ENCODE results near the gene SYDE2.
"Not testable (repeated sequence)": the region's sequence is repeated elsewhere in the genome, so short reads cannot be mapped to it uniquely, and the experiment has no call there.

The SYDE2 gene, protein sequence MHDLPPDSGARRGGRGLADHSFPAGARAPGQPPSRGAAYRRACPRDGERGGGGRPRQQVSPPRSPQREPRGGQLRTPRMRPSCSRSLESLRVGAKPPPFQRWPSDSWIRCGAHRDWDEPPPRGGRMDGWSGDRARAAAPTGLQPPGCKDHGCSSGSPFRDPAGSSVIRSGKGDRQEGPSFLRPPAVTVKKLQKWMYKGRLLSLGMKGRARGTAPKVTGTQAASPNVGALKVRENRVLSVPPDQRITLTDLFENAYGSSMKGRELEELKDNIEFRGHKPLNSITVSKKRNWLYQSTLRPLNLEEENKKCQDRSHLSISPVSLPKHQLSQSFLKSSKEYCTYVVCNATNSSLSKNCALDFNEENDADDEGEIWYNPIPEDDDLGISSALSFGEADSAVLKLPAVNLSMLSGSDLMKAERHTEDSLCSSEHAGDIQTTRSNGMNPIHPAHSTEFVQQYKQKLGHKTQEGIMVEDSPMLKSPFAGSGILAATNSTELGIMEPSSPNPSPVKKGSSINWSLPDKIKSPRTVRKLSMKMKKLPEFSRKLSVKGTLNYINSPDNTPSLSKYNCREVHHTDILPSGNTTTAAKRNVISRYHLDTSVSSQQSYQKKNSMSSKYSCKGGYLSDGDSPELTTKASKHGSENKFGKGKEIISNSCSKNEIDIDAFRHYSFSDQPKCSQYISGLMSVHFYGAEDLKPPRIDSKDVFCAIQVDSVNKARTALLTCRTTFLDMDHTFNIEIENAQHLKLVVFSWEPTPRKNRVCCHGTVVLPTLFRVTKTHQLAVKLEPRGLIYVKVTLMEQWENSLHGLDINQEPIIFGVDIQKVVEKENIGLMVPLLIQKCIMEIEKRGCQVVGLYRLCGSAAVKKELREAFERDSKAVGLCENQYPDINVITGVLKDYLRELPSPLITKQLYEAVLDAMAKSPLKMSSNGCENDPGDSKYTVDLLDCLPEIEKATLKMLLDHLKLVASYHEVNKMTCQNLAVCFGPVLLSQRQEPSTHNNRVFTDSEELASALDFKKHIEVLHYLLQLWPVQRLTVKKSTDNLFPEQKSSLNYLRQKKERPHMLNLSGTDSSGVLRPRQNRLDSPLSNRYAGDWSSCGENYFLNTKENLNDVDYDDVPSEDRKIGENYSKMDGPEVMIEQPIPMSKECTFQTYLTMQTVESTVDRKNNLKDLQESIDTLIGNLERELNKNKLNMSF

DNA sequence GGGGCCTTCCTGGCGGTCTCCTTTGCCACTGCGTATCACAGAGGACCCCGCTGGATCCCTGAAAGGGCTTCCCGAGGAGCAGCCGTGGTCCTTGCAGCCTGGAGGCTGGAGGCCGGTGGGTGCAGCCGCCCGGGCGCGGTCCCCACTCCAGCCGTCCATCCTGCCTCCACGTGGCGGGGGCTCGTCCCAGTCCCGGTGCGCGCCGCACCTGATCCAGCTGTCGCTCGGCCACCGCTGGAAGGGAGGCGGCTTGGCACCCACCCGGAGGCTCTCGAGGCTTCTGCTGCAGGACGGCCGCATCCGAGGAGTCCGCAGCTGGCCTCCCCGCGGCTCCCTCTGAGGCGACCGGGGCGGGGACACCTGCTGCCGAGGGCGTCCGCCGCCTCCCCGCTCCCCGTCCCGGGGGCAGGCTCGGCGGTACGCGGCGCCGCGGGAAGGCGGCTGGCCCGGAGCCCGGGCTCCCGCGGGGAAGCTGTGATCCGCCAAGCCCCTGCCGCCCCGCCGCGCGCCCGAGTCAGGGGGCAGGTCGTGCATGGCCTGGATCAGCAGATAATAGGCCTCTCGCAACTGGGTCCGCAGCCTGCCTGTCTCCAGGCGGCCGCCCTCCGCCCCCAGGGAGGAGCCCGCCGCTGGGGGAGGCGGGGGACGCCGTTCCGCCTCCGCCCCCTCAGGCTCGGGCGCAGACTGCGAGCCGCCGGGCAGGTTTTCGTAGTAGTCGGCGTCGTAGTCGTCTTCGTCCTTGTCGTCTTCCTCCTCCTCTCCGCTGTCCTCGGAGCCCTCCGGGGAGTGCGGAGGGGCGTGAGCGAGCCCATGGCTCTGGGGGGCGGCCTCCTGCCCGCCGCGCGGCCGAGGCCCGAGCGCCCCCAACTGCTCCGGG is at the start of gene SYDE2:
Gene SYDE2 (minus strand): TSS at position 554 of the 877 bp plus-strand sequence. CDS start 20 bp downstream, at position 534.
- DNase-seq = peak; percentile 80 to 90 (median 89)

DNA sequence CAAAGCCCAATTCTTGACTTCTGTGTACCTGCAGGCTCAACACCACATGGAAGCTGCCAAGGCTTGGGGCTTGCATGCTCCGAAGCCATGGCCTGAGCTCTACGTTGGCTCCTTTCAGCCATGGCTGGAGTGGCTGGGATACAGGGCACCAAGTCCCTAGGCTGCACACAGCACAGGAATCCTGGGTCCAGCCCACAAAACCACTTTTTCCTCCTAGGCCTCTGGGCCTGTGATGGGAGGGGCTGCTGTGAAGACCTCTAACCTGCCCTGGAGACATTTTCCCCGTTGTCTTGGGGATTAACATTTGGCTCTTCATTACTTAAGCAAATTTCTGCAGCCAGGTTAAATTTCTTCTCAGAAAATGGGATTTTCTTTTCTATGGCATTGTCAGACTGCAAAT is 48.2 kb upstream of the SYDE2 start:
- not testable (repeated sequence) for DNase-seq

DNA sequence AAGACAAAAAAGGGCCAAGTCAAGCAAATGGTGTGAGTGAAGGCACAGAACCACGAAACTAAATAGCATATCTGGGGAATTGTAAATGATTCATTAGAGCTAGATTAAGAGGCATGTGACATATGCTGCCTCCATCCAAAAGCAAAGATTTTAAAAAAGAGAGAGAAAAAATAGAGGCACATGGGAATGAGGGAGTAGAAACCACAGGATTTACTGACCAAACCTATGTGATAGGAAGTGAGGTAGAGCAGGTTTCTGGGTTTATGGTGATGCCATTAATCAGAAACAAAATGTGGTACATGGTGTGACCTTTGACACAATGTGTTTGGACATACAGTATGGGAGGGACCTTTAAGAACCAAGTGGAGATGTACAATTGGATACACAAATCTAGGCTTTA is 45.1 kb upstream of the SYDE2 start:
- no peak for DNase-seq

DNA sequence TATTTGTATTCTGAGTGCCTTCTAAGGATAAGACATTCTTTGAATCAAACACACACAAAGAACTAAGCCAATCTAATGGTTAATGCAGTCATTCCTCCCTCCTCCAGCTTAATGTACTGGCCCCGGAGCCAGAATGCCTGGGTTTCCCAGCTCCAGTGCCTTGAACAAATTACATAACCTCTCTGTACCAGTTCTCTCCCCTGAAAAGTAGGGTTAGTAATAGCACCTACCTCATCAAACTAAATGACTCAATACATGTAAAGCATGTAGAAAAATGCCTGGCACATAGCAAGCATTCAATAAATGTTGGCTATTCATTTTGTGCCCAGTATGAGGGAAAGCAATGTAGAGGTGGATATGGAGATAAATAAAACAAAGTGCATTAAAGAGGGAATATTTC is 44.6 kb upstream of the SYDE2 start:
- DNase-seq = no peak

DNA sequence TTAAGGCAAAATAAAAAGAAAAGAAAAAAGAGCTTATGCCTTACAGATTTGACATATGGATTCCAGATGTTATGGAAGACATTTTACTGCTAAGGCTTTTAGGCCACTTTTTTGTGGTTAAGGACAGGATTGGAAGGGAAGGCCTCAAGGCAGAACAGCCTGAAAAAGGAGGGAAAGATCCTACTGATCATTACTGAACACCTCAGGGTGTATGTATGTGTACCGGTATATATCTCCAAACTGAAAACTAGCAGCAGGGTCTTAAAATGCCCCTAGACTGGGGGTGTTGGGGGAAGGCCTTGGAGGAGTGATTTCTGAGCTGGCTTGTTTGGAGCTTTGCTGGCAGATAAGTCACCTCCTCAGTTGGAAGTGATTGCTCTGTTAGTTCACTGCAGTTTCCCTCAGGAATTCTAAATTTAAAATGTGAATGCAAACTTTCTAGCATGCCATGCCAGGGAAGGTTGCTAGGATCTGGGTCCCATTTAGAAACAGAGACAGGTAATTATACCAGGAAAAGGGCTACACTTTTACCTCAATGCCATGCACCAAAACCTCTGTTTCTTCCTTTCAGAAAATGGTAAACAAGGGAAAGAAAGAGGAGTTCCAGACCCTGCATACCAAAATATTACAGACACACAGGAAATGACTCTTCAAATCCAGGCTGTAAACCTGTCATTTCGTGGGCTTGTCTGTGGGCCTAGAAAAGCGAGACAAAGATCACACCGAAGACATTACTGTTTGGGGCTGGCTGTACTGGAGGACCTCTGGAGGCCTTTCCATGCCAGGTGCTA is 43.6 kb upstream of the SYDE2 start:
- DNase-seq = peak in 2 of 3 experiments; percentile 25 to 32

DNA sequence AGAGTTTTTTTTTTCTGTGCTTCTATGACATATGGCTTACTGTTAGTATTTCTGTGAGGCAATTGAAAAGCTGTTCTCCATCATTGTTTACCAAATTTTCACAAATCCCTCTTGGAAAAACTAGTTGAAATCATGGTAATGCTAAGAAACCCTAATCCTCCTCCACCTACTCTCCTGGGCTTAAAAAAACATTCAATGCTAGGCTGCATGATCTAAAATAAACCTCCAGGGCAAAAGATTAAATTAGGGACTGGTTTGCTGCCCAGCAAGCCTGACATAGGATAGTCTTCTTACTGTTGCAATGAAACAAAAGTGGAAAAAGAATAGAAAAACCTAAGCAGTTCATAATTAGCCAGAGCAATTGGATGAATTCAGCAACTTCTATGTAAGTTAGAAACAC is 42.6 kb upstream of the SYDE2 start:
- DNase-seq = peak in 1 of 3 experiments; percentile 35

DNA sequence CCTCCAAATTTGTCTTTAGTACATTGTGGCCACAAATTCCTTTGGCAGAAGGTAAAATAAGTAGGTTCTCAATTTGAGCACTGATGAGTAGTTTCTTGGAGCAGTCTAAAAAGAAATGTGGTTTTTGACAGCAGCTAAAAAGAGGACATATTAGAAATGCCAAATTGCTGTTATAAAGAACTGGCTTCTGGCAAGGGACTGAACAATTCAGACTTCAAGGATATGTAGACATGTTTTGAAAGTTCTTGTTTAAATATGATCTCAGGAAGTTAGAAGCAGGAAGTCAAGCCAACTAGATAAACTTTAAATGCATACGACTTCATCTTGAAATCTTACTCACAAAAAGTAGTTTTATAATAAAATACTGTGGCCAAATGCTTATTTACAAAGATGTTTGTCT is 39.8 kb upstream of the SYDE2 start:
- no peak for DNase-seq

DNA sequence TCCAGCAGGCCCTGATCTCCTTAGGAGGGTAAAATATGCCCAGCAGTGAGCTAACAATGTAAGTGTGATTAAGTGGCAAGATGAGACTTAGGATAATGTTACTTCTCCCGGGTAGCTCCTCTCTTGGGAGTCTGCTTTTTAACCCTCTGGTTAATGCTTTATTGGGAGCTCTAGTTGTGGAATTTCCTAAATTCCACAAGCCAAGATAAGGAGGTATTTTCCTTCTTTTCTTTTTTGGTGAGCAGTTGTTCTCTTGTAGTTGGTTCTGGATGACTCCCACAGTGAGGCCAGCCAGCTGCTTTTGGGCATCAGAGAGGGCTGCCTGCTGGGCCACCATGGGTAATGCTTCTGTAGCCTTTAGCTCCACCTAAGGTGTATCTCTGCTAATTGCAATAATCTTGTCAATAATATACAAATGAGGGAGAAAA is 39.4 kb upstream of the SYDE2 start:
- peak; percentile 19 to 60 (median 51) for DNase-seq

DNA sequence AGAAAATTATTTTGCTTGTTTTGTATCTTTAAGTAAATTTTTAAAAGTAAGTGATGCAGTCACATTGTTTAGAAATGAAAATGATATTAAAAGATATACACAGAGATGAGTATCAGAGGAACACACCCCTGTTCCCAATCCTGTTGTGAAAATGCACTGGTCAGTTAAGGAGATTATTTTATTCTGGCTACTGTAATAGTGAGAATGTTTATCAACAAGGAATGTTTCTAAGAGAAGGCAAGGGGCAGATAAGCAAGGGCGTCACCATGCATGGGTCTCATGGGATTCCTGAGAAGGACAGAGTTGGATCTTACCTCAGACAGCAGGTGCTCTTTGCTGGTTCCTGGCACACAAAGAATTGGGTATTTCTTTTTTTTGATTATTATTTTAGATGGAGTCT is 36.8 kb upstream of the SYDE2 start:
- no peak for DNase-seq

DNA sequence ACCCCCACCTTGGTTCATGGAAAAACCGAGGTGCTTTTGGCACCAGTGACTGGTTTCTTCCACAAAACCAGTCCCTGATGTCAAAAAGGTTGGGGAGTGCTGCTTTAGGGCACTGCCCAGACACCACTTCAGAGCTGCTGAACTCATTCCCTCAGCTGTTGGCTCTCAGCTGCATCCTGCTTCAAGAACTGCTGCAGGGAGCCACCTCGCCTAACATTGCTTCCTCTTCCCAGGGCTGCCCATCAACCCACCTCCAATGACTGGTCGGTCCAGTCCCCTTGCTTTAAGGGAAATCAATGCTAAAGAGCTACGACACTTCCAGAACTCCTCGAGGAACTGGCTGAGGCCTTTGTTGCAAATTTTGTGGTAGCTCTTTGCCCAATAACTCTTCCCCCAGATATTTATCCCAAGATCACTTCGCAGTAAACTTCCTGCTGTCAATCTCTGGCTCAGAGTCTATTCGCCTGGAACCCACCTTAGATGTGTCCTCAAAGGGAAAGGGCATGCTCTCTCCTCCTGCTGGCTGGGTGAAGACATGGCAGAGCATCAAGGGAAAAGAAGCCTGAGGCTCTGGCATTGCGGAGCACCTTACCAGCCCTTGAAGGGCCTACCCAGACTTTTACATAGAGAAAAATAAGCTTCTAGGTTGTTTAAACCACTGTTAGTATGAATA is 29.6 kb upstream of the SYDE2 start:
- peak in 2 of 3 experiments; percentile 40 to 59 for DNase-seq

DNA sequence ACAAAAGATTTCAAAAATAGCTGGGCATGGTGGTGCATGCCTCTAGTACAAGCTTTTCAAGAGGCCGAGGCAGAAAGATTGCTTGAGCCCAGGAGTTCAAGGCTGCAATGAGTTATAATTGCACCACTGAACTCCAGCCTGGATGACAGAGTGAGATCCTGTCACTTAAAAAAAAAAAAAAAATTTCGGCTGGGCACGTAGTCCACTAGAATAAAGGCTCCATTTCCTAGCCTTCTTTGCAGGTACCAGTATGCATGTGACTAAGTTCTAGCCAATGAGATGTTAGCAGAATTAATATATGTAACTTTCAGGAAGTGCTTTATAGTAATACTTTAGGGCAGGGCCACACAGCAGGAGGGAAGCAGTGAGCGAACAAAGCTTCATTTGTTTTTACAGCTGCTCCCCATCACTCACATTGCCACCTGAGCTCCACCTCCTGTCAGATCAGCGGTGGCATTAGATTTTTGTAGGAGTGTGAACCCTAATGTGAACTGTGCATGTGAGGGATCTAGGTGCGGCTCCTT is 28.8 kb upstream of the SYDE2 start:
- peak; percentile 63 to 94 (median 82) for DNase-seq

DNA sequence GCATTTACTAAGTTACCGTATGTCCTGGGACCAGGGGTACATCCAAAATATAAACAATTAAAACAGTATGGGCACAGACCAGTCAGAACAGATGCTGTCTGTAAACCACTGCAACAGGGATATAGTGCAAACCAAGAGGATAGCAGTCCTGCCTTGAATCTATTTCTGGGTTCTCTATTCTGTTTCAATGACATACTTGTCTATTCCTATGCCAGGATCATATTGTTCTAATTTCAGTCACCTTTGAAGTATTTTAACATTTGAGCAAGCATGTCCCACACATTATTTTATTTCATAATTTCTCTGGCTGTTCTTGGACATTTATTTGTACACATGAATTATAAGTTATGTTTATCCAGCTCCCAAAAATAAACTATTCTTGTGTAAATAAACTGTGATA is 28.2 kb upstream of the SYDE2 start:
- no peak for DNase-seq

DNA sequence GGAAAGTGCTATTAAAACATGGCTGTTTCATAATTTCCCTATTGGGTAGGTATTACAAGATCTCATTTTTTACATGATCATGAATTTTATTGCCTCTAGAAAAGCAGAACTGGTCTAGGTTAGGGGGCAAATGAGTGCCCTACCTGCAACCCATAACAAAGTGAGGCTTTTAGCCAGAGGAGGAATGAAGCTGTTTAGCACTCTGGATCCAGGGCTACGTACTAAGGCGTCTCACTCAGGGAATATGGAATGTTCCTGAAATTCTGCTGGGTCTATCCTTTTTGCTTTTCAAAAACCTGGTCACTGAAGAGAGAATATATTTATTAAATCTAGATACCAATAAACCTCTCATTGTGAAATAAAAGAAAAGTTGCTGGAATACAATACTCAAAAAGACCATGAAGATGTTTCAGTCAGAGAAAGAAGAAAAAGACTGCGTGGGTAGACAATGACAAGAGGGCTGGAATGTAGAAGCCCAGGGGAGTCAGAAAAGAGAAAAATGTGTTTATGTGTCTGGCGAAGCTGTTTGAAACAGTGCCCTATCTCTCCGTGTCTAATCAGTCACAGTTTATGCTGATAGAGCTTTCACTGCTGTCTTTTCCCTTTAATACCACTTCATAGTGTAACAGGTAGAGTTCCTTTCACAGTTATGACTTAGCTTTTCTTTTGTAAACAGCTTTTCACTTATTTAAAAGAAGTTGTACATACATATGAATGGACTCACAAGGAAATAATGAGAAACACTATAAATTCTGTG is 25.0 kb upstream of the SYDE2 start:
- peak in 1 of 3 experiments; percentile 46 for DNase-seq

DNA sequence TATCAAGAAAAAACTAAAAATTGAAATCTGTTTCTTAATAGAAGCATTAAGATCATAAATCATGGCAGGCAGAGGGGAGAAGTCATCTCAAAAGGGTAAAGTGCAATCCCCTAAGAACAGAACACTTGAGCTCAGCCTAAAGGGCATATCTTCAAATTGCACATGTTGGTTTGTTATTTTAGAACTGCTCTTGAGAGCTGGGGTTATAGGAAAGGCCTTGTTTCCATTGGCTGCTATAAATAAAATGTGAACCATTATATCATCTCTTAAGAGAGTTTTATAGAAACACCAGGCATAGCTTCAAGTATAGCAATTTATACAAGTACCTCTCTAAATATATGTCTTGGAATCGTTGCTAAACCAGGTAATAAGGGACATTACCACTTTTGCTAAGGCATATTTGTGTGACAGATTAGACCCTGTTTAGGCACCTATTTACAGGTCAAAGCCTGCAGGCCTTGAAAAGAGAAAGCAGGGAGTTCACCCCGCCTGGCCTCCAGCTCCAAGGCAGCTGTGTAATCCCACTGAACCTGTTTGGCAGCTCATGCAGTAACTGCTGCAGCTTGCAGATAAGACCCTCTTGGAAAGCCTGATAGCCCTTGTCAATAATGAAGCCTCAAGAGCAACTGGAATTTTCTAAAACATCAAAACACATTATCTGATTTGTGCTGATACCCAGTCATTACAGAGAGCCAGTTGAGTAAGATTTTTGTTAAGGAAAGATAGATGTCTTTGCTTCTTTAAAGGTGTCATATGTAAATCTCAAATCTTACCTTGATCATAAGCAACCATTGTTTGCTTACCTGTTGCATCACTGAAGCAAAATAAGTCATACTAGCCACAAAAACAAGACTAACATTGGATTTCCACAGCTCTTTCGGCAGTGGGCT is 24.2 kb upstream of the SYDE2 start:
- peak; percentile 81 to 95 (median 86) for DNase-seq

DNA sequence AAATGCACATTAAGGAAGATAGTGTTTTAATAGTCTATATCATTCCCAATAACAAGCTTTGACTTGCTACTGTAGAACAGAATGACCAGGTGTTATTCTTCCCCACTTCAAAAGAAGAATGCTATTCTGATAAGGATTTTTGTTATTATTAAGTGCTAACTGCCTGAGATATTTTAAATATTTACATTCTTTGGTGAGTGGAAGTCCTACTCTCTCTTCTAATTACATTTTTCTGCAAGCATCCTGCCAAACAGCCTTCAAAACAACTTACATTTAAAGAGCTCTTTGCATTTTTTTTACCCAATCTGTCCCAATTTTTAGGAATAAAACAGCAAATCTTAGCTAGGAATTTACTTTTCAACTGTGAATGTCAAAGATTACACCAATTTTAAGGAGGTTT is 23.5 kb upstream of the SYDE2 start:
- DNase-seq = no peak

DNA sequence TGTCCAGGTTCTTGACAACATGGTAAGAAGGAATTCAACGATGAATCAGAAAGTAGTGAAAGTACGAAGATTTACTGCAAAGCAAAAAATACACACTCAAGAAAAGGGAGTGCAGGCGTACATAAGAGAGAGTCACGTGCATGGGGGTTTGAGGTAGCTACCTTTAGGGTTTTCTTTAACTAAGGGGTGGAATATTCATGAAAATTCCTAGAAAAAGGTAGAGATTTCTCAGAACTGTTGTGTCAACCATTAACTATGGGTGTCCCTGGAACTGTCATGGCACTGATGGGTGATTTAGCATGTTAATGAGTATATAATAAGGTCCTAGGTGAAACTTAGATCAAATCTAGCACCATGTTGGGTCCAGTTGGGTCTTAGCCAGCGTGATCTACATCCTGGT is 22.5 kb upstream of the SYDE2 start:
- DNase-seq = no peak

DNA sequence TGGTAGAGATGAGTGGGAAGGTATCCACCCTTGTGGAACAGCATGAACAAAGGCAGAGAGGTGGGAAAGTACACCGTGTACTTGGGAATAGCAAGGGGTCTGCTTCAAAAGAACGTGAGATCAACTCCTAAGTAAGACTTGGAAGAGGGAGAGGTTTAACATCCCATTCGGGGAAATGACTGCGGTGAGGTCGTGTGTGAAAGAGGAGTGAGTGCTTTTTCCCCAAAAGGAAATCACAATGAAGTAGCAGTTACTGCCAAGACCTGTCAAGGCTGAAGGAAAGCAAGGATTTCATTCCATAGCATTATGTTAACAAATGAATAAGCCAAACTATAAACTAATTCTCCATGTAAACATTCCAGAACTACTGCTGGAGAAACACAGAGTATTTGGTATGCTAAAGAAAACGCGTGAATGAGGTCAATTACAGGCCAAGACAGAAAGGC is 20.0 kb upstream of the SYDE2 start:
- DNase-seq = no peak

DNA sequence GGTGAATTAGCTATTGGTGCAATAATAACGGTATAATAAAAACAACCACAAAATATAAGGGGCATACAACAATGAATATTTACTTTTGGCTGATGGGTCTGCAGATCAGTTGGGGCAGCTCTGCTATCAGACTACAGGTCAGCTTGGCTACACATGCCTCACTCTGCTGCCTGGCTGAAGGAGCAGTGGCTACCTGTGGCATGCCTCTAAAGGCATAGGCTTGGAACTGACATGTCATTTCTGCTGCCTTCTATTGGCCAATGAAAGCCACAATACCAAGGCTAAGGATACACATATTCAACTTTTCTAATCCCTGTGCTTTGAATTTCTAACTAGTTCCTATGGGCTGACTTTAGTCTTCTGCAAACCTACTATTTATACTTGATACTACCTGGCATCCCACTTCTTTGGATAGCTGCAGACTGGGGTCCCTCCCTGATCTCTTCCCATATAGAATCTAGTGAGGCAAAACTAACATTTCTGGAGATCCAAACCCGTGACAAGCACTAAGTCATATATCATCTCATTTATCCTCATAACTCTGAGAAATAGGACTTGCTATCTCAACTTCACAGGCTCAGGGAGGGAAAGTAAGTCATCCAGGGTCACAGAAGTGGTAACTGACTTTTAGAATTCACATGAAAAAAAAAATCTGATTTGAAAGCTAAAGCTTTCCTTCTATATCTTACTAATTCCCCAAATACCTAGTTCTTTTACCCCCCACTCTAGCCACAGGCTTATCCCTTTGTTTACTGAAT is 19.2 kb upstream of the SYDE2 start:
- no peak for DNase-seq
